GM13977 (cell line): ENCODE measurements around the gene HAGH.
"Not testable (repeated sequence)": the region's sequence is repeated elsewhere in the genome, so short reads cannot be mapped to it uniquely, and the experiment has no call there.

Experiments
- DNase-seq: peaks from one replicate; pipeline ENCODE4 v3.0.0; 2012; ENCODE audit warnings: low spot score
- in situ Hi-C: fragments of 300-500 bp; cut with MboI; formaldehyde crosslinking; loops from one replicate; pipeline ENCODE4 v1.12.0; 2022; ENCODE audit warnings: low sequenced_read_pairs, low pct_unique_long_range_greater_than_20kb, mixed read lengths, inconsistent platforms; ENCODE audit not compliant: unreplicated experiment
- TF ChIP-seq, protein P1 (sequence below): IDR thresholded peaks from 2 replicates; pipeline ENCODE4 v1.5.1; 2012; ENCODE audit warnings: mild to moderate bottlenecking, control low read depth; ENCODE audit not compliant: insufficient read depth; ENCODE audit errors: extremely low read depth, missing control alignments

HAGH gene

DNA sequence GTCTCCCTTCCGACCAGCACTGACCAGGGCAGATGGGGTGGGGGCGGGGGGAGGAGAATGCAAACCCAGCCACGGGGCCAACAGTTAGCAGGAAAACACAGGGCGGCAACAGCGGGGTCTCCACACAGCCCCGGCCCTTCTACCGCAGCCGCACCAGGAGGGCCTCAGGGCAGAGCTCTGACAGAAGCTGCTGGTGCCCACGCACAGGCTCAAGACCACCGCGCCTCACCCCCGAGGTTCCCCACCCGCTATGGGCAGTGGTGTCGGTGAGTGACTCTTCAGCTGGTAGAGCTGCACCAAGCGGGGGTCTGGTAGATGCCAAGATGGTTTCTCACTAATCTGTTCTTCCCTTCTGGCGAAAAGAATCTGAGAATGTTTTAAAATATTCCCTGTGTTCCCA, 16.1 kb downstream of the HAGH start:
- DNase-seq, result no peak
- TF ChIP-seq, protein P1, sequence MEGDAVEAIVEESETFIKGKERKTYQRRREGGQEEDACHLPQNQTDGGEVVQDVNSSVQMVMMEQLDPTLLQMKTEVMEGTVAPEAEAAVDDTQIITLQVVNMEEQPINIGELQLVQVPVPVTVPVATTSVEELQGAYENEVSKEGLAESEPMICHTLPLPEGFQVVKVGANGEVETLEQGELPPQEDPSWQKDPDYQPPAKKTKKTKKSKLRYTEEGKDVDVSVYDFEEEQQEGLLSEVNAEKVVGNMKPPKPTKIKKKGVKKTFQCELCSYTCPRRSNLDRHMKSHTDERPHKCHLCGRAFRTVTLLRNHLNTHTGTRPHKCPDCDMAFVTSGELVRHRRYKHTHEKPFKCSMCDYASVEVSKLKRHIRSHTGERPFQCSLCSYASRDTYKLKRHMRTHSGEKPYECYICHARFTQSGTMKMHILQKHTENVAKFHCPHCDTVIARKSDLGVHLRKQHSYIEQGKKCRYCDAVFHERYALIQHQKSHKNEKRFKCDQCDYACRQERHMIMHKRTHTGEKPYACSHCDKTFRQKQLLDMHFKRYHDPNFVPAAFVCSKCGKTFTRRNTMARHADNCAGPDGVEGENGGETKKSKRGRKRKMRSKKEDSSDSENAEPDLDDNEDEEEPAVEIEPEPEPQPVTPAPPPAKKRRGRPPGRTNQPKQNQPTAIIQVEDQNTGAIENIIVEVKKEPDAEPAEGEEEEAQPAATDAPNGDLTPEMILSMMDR, result no peak
- in situ Hi-C loops, result no loop called here

DNA sequence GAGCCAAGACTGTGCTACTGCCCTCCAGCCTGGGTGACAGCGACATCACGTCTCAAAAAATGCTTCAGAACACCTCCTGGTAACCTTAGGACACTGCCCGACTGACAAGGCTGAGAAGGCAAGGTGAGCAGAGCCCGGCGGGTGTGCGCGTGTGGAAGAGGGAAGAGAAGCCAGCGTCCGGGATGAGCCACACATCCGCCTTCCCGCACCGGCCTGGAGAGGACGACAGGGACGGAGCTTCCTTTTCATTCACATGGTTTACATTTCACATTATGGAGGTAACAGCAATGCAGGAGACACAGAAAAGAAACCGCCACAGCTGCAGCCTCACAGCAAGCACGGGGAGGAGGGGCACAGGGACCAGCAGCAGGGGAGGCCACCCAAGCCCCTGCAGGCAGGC, 16.5 kb downstream of the HAGH start:
- in situ Hi-C loops, result no loop called here
- DNase-seq, result no peak
- TF ChIP-seq, protein P1, result no peak

DNA sequence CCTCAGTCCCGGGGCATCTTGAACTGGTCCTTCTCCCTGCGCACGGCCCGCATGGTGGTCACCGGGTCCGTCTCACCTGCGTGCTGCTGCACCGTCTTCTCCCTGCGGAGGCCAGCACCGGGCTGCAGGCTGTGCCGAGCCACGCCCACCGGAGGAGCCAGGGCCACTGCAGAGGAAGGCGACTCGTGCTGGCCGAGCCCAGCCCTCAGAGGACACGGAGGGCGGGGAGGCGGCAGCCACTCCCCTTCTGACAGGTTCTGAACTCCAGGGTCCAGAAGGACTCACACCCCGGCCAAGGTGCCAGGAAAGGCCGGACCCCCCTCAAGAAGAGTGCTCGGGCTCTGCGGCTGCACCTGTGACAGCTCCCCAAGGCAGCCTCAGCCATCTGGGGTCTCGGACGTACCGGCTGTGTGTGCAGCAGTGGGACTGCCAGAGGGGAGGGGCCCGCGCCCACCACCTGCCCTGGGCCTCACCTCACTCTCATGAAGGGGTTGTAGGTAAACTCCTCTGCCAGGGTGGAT, 17.3 kb downstream of the HAGH start:
- TF ChIP-seq, protein P1, result no peak
- in situ Hi-C loops, result no loop called here
- DNase-seq, result no peak

DNA sequence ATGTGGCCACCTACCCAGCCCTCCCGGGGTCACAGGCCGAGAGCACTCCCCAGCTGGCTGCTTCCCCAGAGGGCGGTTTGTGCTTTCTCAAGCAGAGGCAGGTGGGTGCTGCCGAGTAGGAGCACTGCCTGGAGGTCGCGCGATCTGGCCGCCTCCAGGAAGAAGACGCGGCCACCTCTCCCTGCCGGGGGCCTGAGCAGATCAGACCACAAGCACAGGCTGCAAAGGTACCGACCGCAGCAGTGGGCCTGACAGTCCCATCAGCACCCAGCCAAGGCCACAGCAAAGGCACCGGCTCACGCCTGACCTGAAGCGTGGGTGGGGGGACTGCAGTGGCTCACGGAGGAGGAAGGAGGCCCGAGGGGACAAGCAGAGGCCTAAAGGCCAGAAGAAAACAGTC, 17.9 kb downstream of the HAGH start:
- in situ Hi-C loops, result no loop called here
- TF ChIP-seq, protein P1, result no peak
- DNase-seq, result no peak

DNA sequence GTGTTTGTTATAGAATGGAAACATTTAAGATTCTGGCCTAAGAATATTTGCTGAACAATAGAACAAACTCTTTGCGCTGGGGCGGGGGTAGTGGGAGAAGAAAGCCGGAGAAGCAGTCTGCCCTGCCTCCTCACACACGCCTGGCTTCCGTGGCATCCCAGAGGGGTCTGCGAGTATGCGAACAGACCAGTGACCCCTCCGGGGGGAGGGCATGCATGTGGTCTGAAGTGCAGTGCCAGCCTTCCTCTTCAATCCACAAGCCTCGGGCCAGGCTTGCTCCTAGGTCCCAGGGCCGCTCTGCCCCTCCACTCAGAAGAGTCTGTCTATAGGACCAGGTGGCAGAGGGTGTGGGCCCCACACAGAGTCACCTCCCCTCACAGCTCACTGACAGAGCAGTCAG, 19.0 kb downstream of the HAGH start:
- DNase-seq, result no peak
- in situ Hi-C loops, result no loop called here
- TF ChIP-seq, protein P1, result no peak

DNA sequence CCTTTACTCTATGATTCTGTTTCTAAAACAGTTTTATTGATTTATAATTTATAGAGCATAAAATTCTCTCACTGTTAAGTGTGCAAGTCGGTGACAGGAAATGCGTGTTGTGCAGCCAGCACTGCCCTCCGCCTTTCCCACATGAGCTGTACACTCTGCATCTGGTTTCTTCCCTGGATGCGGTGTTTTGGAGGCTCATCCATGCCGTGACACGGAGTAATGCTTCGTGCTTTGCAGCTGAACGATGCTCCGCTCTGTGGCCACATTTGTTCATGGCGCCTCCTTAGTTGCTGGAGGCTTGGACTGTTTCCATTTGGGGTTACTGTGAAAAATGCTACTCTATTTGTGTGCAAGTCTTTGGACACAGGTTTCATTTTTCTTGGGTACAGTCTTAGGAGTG, 25.9 kb downstream of the HAGH start:
- DNase-seq, result no peak
- in situ Hi-C loops, result no loop called here
- TF ChIP-seq, protein P1, result no peak

DNA sequence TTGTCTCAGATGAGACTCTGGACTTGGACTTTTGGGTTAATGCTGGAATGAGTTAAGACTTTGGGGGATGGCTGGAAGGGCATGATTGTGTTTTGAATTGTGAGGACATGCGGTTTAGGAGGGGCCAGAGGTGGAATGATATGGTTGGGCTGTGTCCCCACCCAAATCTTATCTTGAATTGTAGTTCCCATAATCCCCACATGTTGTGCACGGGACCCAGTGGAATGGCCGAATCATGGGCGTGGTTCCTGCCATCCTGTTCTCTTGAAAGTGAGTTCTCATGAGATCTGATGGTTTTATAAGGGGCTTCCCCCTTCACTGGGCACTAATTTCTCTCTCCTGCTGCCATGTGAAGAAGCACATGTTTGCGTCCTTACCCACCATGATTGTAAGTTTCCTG, 27.4 kb downstream of the HAGH start:
- in situ Hi-C loops, result not testable (repeated sequence)

More for the DNA sequence above, 27.4 kb downstream of the HAGH start:
- DNase-seq, result not testable (repeated sequence)
